ENCODE measurements around the gene CUEDC1. TPM values are rescaled to one million over a fixed set of nuclear protein-coding genes. Genes with fewer than 3 reads are reported as not detected.

Gene CUEDC1
- total and polyA plus RNA-seq, 2 of the 4 experiments (the other 2 are of a cell fraction) = 4.1 to 21.2 TPM

GRCh38 chr17:57858838-57859237 lies 96.4 kb downstream of the CUEDC1 start:
- no peak overlapping the region for H3K23ac ChIP-seq (ENCODE audit: low read depth, low read length)
- H3K4me1 ChIP-seq (ENCODE audit: control insufficient read depth, insufficient read depth, low read length) = peaks cover 18% of the 10 kb centered on the region
- BruUV-seq (replicated peaks) = no TSS peak
- no peak overlapping the region for H2BK15ac ChIP-seq (ENCODE audit: low read depth, low read length)
- H2AK5ac ChIP-seq (ENCODE audit: low read depth, low read length) = no peak overlapping the region; the same call in 1 of the 2 replicates
- H3K79me1 ChIP-seq (ENCODE audit: low read depth in 1 of 2, low read length in 2 of 2) = no peaks in the 10 kb centered on the region
- no peak overlapping the region for H4K5ac ChIP-seq (ENCODE audit: low read depth, low read length)
- no peak for ATAC-seq (ENCODE audit: low read depth)
- H3K9me3 ChIP-seq (ENCODE audit: control insufficient read depth, insufficient read depth, low read length) = no peaks in the 10 kb centered on the region
- dilution Hi-C loops (cut with HindIII; ENCODE audit: low sequenced_read_pairs, unreplicated experiment) (loop anchor here (25.0 kb wide), 1 partner anchor 128 kb away; the partner anchor contains the start of gene VEZF1), intact Hi-C loops (cut with micrococcal nuclease) (loop anchor here (1.0 to 2.0 kb wide), 4 partner anchors 34 to 140 kb away; no protein-coding TSS in a partner anchor), in situ Hi-C loops (cut with MboI; ENCODE audit: low sequenced_read_pairs) (loop anchor here (5.0 to 25.0 kb wide), 3 partner anchors 138 to 478 kb away; partner anchors contain the start of gene TSPOAP1)
- H3K4ac ChIP-seq (ENCODE audit: low read depth, low read length) = no peak overlapping the region
- CTCF ChIA-PET = interaction anchor here (0.8 to 4.6 kb wide), 10 partner anchors 10 to 148 kb away, joined by 3 to 26 read pairs (median 4); partner anchors contain the start of genes MRPS23 and SRSF1
- 100% methylated on average over 2 of the region's 5 CpGs; no CpG with 5 or more reads in 1 of the 2 experiments for WGBS, 2 experiments (ENCODE audit: extremely low coverage in 2 of 2, insufficient read length in 1 of 2)
- no peak overlapping the region for H3K14ac ChIP-seq (replicated peaks; ENCODE audit: low read depth, low read length)
- no peaks in the 10 kb centered on the region for H3K27me3 ChIP-seq (ENCODE audit: control insufficient read depth, insufficient read depth, low read length)
- no peak overlapping the region for H3K4me3 ChIP-seq (ENCODE audit: insufficient read depth, low read depth, low read length)
- H3K18ac ChIP-seq (ENCODE audit: low read depth, low read length) = no peak overlapping the region
- no peak overlapping the region for H4K8ac ChIP-seq (ENCODE audit: low read depth in 2 of 2, low read length in 2 of 2)
- H4K91ac ChIP-seq (ENCODE audit: insufficient read depth, low read depth, low read length) = no peak overlapping the region
- POLR2A ChIA-PET (ENCODE audit: unreplicated experiment) = no interaction called here
- H3K4me2 ChIP-seq (ENCODE audit: low read depth, low read length) = no peak overlapping the region
- H3K27ac ChIP-seq (ENCODE audit: insufficient read depth, low read length) = no peak overlapping the region
- no peak overlapping the region for H2AFZ ChIP-seq (replicated peaks; ENCODE audit: low read length, poor library complexity)
- H2BK20ac ChIP-seq (ENCODE audit: low read depth, low read length) = no peak overlapping the region
- no peak for DNase-seq
- no peak overlapping the region for H2BK120ac ChIP-seq (ENCODE audit: low read depth, low read length)
- H3K9me1 ChIP-seq (ENCODE audit: insufficient read depth, low read length) = no peaks in the 10 kb centered on the region; the same call in 1 of the 2 replicates
- peaks cover 4% of the 10 kb centered on the region; the same call in 1 of the 2 replicates for H3K36me3 ChIP-seq (ENCODE audit: control insufficient read depth, insufficient read depth, low read length)
- no peak overlapping the region for H3K9ac ChIP-seq (ENCODE audit: low read depth, low read length)
- H3K56ac ChIP-seq (ENCODE audit: extremely low read depth, insufficient read depth, low read length) = no peak overlapping the region
- TF ChIP-seq SMC3 (IDR thresholded peaks at IDR 0.05; ENCODE audit: low read depth, low read length) = no peak
- no peak overlapping the region for H2AK9ac ChIP-seq (replicated peaks; ENCODE audit: low read depth, low read length, poor library complexity)
- no peak overlapping the region for H2BK5ac ChIP-seq (ENCODE audit: low read depth, low read length, poor library complexity, severe bottlenecking)
- no peaks in the 10 kb centered on the region for H4K20me1 ChIP-seq (ENCODE audit: insufficient read depth, low read length)

Data from IMR-90 (cell line).